ENCODE measurements around the gene BPHL. TPM values are rescaled to one million over a fixed set of nuclear protein-coding genes. Genes with fewer than 3 reads are reported as not detected.
"Not testable (repeated sequence)": the region's sequence is repeated elsewhere in the genome, so short reads cannot be mapped to it uniquely, and the experiment has no call there.

BPHL gene
- polyA plus RNA-seq, 1 donor from 2014 or later, result 74.9 TPM

DNA sequence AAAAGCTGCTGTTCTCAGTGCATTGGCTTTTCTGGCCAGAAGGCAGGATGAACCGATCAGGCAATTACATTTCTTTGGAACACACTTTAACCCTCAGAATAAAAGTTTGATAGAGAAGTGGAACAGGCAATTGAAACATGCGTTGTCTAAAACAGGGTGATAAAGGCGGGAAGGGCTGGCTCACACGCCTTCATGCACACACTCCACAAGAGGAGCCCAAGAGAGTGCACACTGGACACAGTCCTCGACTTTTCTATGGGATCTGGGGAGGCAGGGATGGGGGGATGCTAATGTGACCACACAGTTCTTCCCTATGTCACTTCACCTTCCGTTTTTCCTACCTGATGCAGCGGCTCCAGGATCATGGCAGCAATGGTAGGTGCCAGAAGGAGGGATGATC, 69.8 kb downstream of the BPHL start:
- no peak overlapping the region for H3K27ac ChIP-seq (ENCODE audit: low read length)
- H3K27me3 ChIP-seq (ENCODE audit: insufficient read depth, low read depth, low read length), result no peaks in the 10 kb centered on the region
- H4K20me1 ChIP-seq (ENCODE audit: insufficient read depth), result no peaks in the 10 kb centered on the region
- H2AFZ ChIP-seq (ENCODE audit: low read depth, low read length), result no peak overlapping the region
- H3F3A ChIP-seq (ENCODE audit: insufficient read depth, low read length, poor library complexity, severe bottlenecking), result no peaks in the 10 kb centered on the region
- H3K4me2 ChIP-seq (ENCODE audit: low read length), result no peak overlapping the region
- H3K9ac ChIP-seq (ENCODE audit: low read length), result no peak overlapping the region
- no peaks in the 10 kb centered on the region for H3K79me2 ChIP-seq (replicated peaks; ENCODE audit: insufficient read depth, low read length)
- no peak overlapping the region for H3K4me3 ChIP-seq (ENCODE audit: low read length)
- no peaks in the 10 kb centered on the region for H3K36me3 ChIP-seq (ENCODE audit: insufficient read depth, low read length)
- TF ChIP-seq, protein P1, sequence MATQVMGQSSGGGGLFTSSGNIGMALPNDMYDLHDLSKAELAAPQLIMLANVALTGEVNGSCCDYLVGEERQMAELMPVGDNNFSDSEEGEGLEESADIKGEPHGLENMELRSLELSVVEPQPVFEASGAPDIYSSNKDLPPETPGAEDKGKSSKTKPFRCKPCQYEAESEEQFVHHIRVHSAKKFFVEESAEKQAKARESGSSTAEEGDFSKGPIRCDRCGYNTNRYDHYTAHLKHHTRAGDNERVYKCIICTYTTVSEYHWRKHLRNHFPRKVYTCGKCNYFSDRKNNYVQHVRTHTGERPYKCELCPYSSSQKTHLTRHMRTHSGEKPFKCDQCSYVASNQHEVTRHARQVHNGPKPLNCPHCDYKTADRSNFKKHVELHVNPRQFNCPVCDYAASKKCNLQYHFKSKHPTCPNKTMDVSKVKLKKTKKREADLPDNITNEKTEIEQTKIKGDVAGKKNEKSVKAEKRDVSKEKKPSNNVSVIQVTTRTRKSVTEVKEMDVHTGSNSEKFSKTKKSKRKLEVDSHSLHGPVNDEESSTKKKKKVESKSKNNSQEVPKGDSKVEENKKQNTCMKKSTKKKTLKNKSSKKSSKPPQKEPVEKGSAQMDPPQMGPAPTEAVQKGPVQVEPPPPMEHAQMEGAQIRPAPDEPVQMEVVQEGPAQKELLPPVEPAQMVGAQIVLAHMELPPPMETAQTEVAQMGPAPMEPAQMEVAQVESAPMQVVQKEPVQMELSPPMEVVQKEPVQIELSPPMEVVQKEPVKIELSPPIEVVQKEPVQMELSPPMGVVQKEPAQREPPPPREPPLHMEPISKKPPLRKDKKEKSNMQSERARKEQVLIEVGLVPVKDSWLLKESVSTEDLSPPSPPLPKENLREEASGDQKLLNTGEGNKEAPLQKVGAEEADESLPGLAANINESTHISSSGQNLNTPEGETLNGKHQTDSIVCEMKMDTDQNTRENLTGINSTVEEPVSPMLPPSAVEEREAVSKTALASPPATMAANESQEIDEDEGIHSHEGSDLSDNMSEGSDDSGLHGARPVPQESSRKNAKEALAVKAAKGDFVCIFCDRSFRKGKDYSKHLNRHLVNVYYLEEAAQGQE (IDR thresholded peaks at IDR 0.05; ENCODE audit: borderline replicate concordance), result no peak
- no peak for TF ChIP-seq SMC3 (conservative IDR thresholded peaks at IDR 0.05; ENCODE audit: poor library complexity)
- TF ChIP-seq, protein P2, sequence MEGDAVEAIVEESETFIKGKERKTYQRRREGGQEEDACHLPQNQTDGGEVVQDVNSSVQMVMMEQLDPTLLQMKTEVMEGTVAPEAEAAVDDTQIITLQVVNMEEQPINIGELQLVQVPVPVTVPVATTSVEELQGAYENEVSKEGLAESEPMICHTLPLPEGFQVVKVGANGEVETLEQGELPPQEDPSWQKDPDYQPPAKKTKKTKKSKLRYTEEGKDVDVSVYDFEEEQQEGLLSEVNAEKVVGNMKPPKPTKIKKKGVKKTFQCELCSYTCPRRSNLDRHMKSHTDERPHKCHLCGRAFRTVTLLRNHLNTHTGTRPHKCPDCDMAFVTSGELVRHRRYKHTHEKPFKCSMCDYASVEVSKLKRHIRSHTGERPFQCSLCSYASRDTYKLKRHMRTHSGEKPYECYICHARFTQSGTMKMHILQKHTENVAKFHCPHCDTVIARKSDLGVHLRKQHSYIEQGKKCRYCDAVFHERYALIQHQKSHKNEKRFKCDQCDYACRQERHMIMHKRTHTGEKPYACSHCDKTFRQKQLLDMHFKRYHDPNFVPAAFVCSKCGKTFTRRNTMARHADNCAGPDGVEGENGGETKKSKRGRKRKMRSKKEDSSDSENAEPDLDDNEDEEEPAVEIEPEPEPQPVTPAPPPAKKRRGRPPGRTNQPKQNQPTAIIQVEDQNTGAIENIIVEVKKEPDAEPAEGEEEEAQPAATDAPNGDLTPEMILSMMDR (IDR thresholded peaks at IDR 0.05; ENCODE audit: poor library complexity, severe bottlenecking), result no peak
- no peak for TF ChIP-seq RAD21 (conservative IDR thresholded peaks at IDR 0.05)
- no peak for TF ChIP-seq TAF1 (IDR thresholded peaks at IDR 0.05; ENCODE audit: low read depth)
- no peak for TF ChIP-seq EZH2 (IDR thresholded peaks at IDR 0.05; ENCODE audit: borderline replicate concordance, insufficient read depth, low read length, poor library complexity, severe bottlenecking)
- no peak for TF ChIP-seq POLR2AphosphoS5 (IDR thresholded peaks at IDR 0.05)
- no peak for TF ChIP-seq MXI1 (conservative IDR thresholded peaks at IDR 0.05; ENCODE audit: poor library complexity, severe bottlenecking)
- TF ChIP-seq EP300 (conservative IDR thresholded peaks at IDR 0.05; ENCODE audit: poor library complexity, severe bottlenecking), result no peak
- no peaks in the 10 kb centered on the region for H3K9me3 ChIP-seq (ENCODE audit: low read length)
- no peaks in the 10 kb centered on the region for H3K9me2 ChIP-seq (ENCODE audit: insufficient read depth, low read length)

DNA sequence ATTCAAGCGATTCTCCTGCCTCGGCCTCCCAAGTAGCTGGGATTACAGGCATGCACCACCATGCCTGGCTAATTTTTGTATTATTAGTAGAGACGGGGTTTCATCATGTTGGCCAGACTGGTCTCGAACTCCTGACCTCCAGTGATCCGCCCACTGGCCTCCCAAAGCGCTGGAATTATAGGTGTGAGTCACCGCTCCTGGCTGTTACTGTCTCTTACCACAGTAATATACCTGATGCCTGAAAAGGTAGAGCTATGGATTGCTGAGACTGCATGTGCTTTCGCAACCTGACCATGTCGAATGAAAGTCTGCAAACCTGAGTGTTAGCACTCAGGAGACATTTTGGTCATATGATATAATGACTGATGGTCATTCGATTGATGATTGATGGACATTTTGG, 70.7 kb downstream of the BPHL start:
- H3K4me3 ChIP-seq (ENCODE audit: low read length); H3K9me2 ChIP-seq (ENCODE audit: insufficient read depth, low read length); H3K9me3 ChIP-seq (ENCODE audit: low read length); H2AFZ ChIP-seq (ENCODE audit: low read depth, low read length); H3K9ac ChIP-seq (ENCODE audit: low read length); H3F3A ChIP-seq (ENCODE audit: insufficient read depth, low read length, poor library complexity, severe bottlenecking); H3K36me3 ChIP-seq (ENCODE audit: insufficient read depth, low read length); H3K79me2 ChIP-seq (replicated peaks; ENCODE audit: insufficient read depth, low read length); H3K27ac ChIP-seq (ENCODE audit: low read length); H3K27me3 ChIP-seq (ENCODE audit: insufficient read depth, low read depth, low read length); H4K20me1 ChIP-seq (ENCODE audit: insufficient read depth); H3K4me2 ChIP-seq (ENCODE audit: low read length): not testable (repeated sequence)

DNA sequence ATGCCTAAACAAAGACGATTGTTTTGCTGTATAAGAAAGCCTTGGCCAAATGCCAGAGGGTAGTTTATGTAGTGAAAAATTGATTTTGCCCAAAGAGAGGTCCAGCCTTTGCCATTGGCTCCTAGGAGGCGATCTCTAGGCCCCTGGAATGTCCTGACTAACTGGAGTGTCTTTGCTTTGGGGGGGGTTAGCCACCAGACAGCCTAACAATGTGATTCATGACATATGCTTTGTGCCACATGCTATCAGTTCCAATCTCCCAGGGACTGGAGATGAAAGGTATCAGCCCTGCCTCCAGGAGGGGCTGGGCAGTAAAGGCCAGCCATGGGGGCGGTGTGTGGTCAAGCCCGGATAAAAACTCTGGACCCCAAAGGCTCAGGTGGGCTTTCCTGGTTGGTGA, 71.5 kb downstream of the BPHL start:
- Histone ChIP-seq H3K9ac (ENCODE audit: low read length) (no peak overlapping the region), H3K9me3 (ENCODE audit: low read length) (no peaks in the 10 kb centered on the region), H3K4me2 (ENCODE audit: low read length) (no peak overlapping the region), H2AFZ (ENCODE audit: low read depth, low read length) (no peak overlapping the region), H3K27me3 (ENCODE audit: insufficient read depth, low read depth, low read length) (no peaks in the 10 kb centered on the region), H3K4me3 (ENCODE audit: low read length) (no peak overlapping the region), H3K79me2 (replicated peaks; ENCODE audit: insufficient read depth, low read length) (peaks cover 3% of the 10 kb centered on the region), H4K20me1 (ENCODE audit: insufficient read depth) (no peaks in the 10 kb centered on the region), H3K36me3 (ENCODE audit: insufficient read depth, low read length) (no peaks in the 10 kb centered on the region), H3F3A (ENCODE audit: insufficient read depth, low read length, poor library complexity, severe bottlenecking) (peaks cover 3% of the 10 kb centered on the region), H3K27ac (ENCODE audit: low read length) (no peak overlapping the region), H3K9me2 (ENCODE audit: insufficient read depth, low read length) (no peaks in the 10 kb centered on the region)
- TF ChIP-seq RAD21 (conservative IDR thresholded peaks at IDR 0.05) (no peak), SMC3 (conservative IDR thresholded peaks at IDR 0.05; ENCODE audit: poor library complexity) (no peak), MXI1 (conservative IDR thresholded peaks at IDR 0.05; ENCODE audit: poor library complexity, severe bottlenecking) (no peak), POLR2AphosphoS5 (IDR thresholded peaks at IDR 0.05) (no peak), TAF1 (IDR thresholded peaks at IDR 0.05; ENCODE audit: low read depth) (no peak), EP300 (conservative IDR thresholded peaks at IDR 0.05; ENCODE audit: poor library complexity, severe bottlenecking) (no peak), EZH2 (IDR thresholded peaks at IDR 0.05; ENCODE audit: borderline replicate concordance, insufficient read depth, low read length, poor library complexity, severe bottlenecking) (no peak)
- TF ChIP-seq, protein P1 (IDR thresholded peaks at IDR 0.05; ENCODE audit: borderline replicate concordance), result no peak
- TF ChIP-seq, protein P2 (IDR thresholded peaks at IDR 0.05; ENCODE audit: poor library complexity, severe bottlenecking), result no peak
